ENCODE data around the gene ZNF396.

Gene ZNF396

GRCh38 chr18:35337286-35337685 is 39.9 kb downstream of the ZNF396 start:
- H3K36me3 Mint-ChIP-seq (ENCODE audit: low read depth) = peaks cover 81% of the 10 kb centered on the region
- peaks cover 8% of the 10 kb centered on the region for H3K4me1 Mint-ChIP-seq (ENCODE audit: low read depth)
- no peaks in the 10 kb centered on the region for H3K9me3 Mint-ChIP-seq
- H3K27ac Mint-ChIP-seq = no peak overlapping the region
- DNase-seq (ENCODE audit: low spot score) = no peak
- no peaks in the 10 kb centered on the region for H3K27me3 Mint-ChIP-seq (ENCODE audit: low read depth)
- H3K4me3 Mint-ChIP-seq = no peak overlapping the region

- Mint-ChIP-seq H3K4me1 (ENCODE audit: low read depth) (peaks cover 8% of the 10 kb centered on the region), H3K27ac (no peak overlapping the region), H3K27me3 (ENCODE audit: low read depth) (no peaks in the 10 kb centered on the region), H3K9me3 (no peaks in the 10 kb centered on the region), H3K36me3 (ENCODE audit: low read depth) (peaks cover 80% of the 10 kb centered on the region), H3K4me3 (no peak overlapping the region)
- no peak for DNase-seq (ENCODE audit: low spot score)
Measured at GRCh38 chr18:35335866-35336265, 41.3 kb downstream of the ZNF396 start.

- H3K27ac Mint-ChIP-seq = no peak overlapping the region
- DNase-seq (ENCODE audit: low spot score) = no peak
- H3K9me3 Mint-ChIP-seq = no peaks in the 10 kb centered on the region
- peaks cover 70% of the 10 kb centered on the region for H3K36me3 Mint-ChIP-seq (ENCODE audit: low read depth)
- no peak overlapping the region for H3K4me3 Mint-ChIP-seq
- H3K4me1 Mint-ChIP-seq (ENCODE audit: low read depth) = peaks cover 7% of the 10 kb centered on the region
- no peaks in the 10 kb centered on the region for H3K27me3 Mint-ChIP-seq (ENCODE audit: low read depth)
Measured at GRCh38 chr18:35334821-35335220, 42.3 kb downstream of the ZNF396 start.

GRCh38 chr18:35334212-35334611 is 42.9 kb downstream of the ZNF396 start:
- no peak for DNase-seq (ENCODE audit: low spot score)
- Mint-ChIP-seq H3K36me3 (ENCODE audit: low read depth) (peaks cover 64% of the 10 kb centered on the region), H3K27me3 (ENCODE audit: low read depth) (no peaks in the 10 kb centered on the region), H3K4me3 (no peak overlapping the region), H3K9me3 (no peaks in the 10 kb centered on the region), H3K4me1 (ENCODE audit: low read depth) (peaks cover 2% of the 10 kb centered on the region), H3K27ac (no peak overlapping the region)

GRCh38 chr18:35331367-35332087 is 45.6 kb downstream of the ZNF396 start:
- H3K9me3 Mint-ChIP-seq = no peaks in the 10 kb centered on the region
- DNase-seq (ENCODE audit: low spot score) = no peak
- no peak overlapping the region for H3K4me3 Mint-ChIP-seq
- H3K36me3 Mint-ChIP-seq (ENCODE audit: low read depth) = peaks cover 39% of the 10 kb centered on the region
- H3K27ac Mint-ChIP-seq = no peak overlapping the region
- H3K4me1 Mint-ChIP-seq (ENCODE audit: low read depth) = peaks cover 1% of the 10 kb centered on the region
- no peaks in the 10 kb centered on the region for H3K27me3 Mint-ChIP-seq (ENCODE audit: low read depth)

GRCh38 chr18:35328868-35329267 is 48.3 kb downstream of the ZNF396 start:
- DNase-seq (ENCODE audit: low spot score) = no peak
- Mint-ChIP-seq H3K27ac (no peak overlapping the region), H3K4me3 (no peak overlapping the region), H3K4me1 (ENCODE audit: low read depth) (no peaks in the 10 kb centered on the region), H3K9me3 (no peaks in the 10 kb centered on the region), H3K27me3 (ENCODE audit: low read depth) (no peaks in the 10 kb centered on the region), H3K36me3 (ENCODE audit: low read depth) (peaks cover 17% of the 10 kb centered on the region)

GRCh38 chr18:35326695-35327387 is 50.3 kb downstream of the ZNF396 start:
- no peaks in the 10 kb centered on the region for H3K4me1 Mint-ChIP-seq (ENCODE audit: low read depth)
- H3K9me3 Mint-ChIP-seq = no peaks in the 10 kb centered on the region
- H3K27me3 Mint-ChIP-seq (ENCODE audit: low read depth) = no peaks in the 10 kb centered on the region
- no peak for DNase-seq (ENCODE audit: low spot score)
- H3K4me3 Mint-ChIP-seq = no peak overlapping the region
- peaks cover 1% of the 10 kb centered on the region for H3K36me3 Mint-ChIP-seq (ENCODE audit: low read depth)
- H3K27ac Mint-ChIP-seq = no peak overlapping the region

GRCh38 chr18:35324926-35325655 is 52.0 kb downstream of the ZNF396 start:
- no peak for DNase-seq (ENCODE audit: low spot score)
- Mint-ChIP-seq H3K4me3 (no peak overlapping the region), H3K4me1 (ENCODE audit: low read depth) (no peaks in the 10 kb centered on the region), H3K9me3 (no peaks in the 10 kb centered on the region), H3K36me3 (ENCODE audit: low read depth) (peaks cover 1% of the 10 kb centered on the region), H3K27ac (no peak overlapping the region), H3K27me3 (ENCODE audit: low read depth) (no peaks in the 10 kb centered on the region)

- no peak overlapping the region for H3K4me3 Mint-ChIP-seq
- H3K27me3 Mint-ChIP-seq (ENCODE audit: low read depth) = no peaks in the 10 kb centered on the region
- H3K27ac Mint-ChIP-seq = no peak overlapping the region
- H3K4me1 Mint-ChIP-seq (ENCODE audit: low read depth) = no peaks in the 10 kb centered on the region
- DNase-seq (ENCODE audit: low spot score) = no peak
- no peaks in the 10 kb centered on the region for H3K36me3 Mint-ChIP-seq (ENCODE audit: low read depth)
- no peaks in the 10 kb centered on the region for H3K9me3 Mint-ChIP-seq
Measured at GRCh38 chr18:35322486-35323458, 54.4 kb downstream of the ZNF396 start.
